A673 (cell line): ENCODE measurements around the gene CAV3.

Experiments
- EZH2 ChIP-seq: fragments of 200-600 bp; sonication (generic); IDR thresholded peaks from 2 replicates; pipeline ENCODE4 v1.6.1; 2017; ENCODE audit warnings: borderline replicate concordance, low read depth, mild to moderate bottlenecking, mixed read lengths, antibody characterized with exemption, low read length; ENCODE audit not compliant: poor library complexity, severe bottlenecking
- TF ChIP-seq, protein P1 (sequence below): fragments of 300-800, 200-600 bp; sonication (generic); conservative IDR thresholded peaks from 2 replicates; pipeline ENCODE4 v1.5.1; 2017; ENCODE audit warnings: low read depth, mild to moderate bottlenecking, antibody characterized with exemption, low read length, moderate library complexity, mixed read lengths

DNA sequence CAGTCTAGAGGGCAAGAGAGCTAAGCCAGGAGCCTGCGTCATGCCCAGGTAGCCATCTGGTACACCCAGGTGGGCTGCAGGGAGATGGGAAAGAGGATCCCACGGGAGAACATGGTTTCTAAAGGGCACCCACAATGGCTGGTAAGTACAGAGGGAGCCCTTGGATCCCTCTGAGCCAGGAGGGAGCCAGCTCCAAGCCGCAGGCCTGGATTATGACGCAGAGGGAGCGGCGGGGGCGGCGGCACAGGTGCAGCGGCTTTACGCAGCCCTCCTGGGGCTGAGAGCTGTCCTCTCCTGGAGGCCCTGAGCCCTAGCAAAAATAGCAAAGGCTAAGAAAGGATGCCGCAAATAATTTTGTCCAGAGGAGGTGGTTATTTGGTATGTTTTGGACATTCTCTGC is 2.8 kb downstream of the CAV3 start:
- TF ChIP-seq, protein P1, sequence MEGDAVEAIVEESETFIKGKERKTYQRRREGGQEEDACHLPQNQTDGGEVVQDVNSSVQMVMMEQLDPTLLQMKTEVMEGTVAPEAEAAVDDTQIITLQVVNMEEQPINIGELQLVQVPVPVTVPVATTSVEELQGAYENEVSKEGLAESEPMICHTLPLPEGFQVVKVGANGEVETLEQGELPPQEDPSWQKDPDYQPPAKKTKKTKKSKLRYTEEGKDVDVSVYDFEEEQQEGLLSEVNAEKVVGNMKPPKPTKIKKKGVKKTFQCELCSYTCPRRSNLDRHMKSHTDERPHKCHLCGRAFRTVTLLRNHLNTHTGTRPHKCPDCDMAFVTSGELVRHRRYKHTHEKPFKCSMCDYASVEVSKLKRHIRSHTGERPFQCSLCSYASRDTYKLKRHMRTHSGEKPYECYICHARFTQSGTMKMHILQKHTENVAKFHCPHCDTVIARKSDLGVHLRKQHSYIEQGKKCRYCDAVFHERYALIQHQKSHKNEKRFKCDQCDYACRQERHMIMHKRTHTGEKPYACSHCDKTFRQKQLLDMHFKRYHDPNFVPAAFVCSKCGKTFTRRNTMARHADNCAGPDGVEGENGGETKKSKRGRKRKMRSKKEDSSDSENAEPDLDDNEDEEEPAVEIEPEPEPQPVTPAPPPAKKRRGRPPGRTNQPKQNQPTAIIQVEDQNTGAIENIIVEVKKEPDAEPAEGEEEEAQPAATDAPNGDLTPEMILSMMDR, result no peak
- TF ChIP-seq EZH2, result no peak
